Measurements from ENCODE around the gene ZNF106.

The ZNF106 gene

DNA sequence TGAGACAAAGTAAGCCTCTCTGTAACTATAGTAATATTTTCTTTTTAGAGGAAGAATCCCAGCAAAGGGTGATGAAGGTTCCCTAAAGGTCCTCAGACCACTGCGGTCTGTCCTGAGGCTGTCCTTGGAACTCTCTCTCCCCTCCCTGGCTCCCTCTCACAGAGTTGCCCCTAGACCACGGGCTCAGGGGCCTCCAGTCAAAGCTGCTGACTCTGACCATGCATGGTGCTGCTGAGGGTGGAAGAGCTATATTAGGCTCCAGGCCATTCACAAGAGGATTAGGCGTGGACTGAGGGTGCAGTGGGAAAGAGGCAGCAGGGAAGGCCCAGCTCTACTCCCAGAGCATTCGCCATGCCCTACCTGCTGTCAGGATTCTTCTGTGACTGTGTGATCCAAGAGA lies 117.0 kb downstream of the ZNF106 start:
- TF ChIP-seq, protein P1, sequence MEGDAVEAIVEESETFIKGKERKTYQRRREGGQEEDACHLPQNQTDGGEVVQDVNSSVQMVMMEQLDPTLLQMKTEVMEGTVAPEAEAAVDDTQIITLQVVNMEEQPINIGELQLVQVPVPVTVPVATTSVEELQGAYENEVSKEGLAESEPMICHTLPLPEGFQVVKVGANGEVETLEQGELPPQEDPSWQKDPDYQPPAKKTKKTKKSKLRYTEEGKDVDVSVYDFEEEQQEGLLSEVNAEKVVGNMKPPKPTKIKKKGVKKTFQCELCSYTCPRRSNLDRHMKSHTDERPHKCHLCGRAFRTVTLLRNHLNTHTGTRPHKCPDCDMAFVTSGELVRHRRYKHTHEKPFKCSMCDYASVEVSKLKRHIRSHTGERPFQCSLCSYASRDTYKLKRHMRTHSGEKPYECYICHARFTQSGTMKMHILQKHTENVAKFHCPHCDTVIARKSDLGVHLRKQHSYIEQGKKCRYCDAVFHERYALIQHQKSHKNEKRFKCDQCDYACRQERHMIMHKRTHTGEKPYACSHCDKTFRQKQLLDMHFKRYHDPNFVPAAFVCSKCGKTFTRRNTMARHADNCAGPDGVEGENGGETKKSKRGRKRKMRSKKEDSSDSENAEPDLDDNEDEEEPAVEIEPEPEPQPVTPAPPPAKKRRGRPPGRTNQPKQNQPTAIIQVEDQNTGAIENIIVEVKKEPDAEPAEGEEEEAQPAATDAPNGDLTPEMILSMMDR (IDR thresholded peaks at IDR 0.05; ENCODE audit: borderline replicate concordance, insufficient read depth, low read depth, low read length) = no peak
- H3K4me3 ChIP-seq (ENCODE audit: low read depth, low read length) = no peak overlapping the region

GRCh38 chr15:42373274-42373673 lies 117.7 kb downstream of the ZNF106 start:
- no peak overlapping the region for H3K4me3 ChIP-seq (ENCODE audit: low read depth, low read length)
- TF ChIP-seq, protein P1 (IDR thresholded peaks at IDR 0.05; ENCODE audit: borderline replicate concordance, insufficient read depth, low read depth, low read length) = no peak

- no peak overlapping the region for H3K4me3 ChIP-seq (ENCODE audit: low read depth, low read length)
- TF ChIP-seq, protein P1 (IDR thresholded peaks at IDR 0.05; ENCODE audit: borderline replicate concordance, insufficient read depth, low read depth, low read length) = no peak
Observed at GRCh38 chr15:42371096-42371495, 119.8 kb downstream of the ZNF106 start.

- H3K4me3 ChIP-seq (ENCODE audit: low read depth, low read length) = no peak overlapping the region
- TF ChIP-seq, protein P1 (IDR thresholded peaks at IDR 0.05; ENCODE audit: borderline replicate concordance, insufficient read depth, low read depth, low read length) = no peak
Observed at GRCh38 chr15:42368096-42368495, 122.8 kb downstream of the ZNF106 start.

GRCh38 chr15:42367041-42367440 lies 123.9 kb downstream of the ZNF106 start:
- no peak overlapping the region for H3K4me3 ChIP-seq (ENCODE audit: low read depth, low read length)
- TF ChIP-seq, protein P1 (IDR thresholded peaks at IDR 0.05; ENCODE audit: borderline replicate concordance, insufficient read depth, low read depth, low read length) = no peak

- TF ChIP-seq, protein P1 (IDR thresholded peaks at IDR 0.05; ENCODE audit: borderline replicate concordance, insufficient read depth, low read depth, low read length) = no peak
- H3K4me3 ChIP-seq (ENCODE audit: low read depth, low read length) = no peak overlapping the region
Observed at GRCh38 chr15:42365921-42366550, 124.9 kb downstream of the ZNF106 start.

DNA sequence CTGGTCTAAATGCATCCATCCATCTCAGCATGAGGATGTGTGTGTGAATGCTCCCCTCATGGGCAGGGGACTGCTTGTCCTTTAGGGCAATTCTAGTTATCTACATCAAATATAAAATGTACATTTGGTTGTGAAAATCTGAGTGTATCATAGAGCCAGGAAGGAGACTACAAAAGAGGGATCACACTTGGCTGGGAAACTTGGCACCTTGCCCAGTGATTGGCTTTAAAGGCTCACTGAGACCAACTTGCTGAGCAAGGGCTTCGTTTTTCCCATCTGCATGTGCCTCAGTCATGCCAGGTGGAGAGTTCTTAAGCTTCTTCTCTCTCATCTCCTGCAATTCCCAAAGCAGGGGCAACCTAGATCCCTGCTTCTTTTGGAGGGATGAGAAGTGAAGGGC lies 126.4 kb downstream of the ZNF106 start:
- TF ChIP-seq, protein P1 (IDR thresholded peaks at IDR 0.05; ENCODE audit: borderline replicate concordance, insufficient read depth, low read depth, low read length) = no peak

More for the DNA sequence above, 126.4 kb downstream of the ZNF106 start:
- H3K4me3 ChIP-seq (ENCODE audit: low read depth, low read length) = no peak overlapping the region

Data from GM12875 (cell line).